Sigmoid colon (tissue), 3 donors: ENCODE results near the gene RPL4.
"Not testable (repeated sequence)": the region's sequence is repeated elsewhere in the genome, so short reads cannot be mapped to it uniquely, and the experiment has no call there.

Experiments used
- POLR2A ChIP-seq, 2 donors: fragments of 450-650 bp; IDR thresholded peaks; one replicate each; pipeline ENCODE4 v1.6.1; 2016; ENCODE audit warnings: antibody characterized with exemption in 2 of 2, mild to moderate bottlenecking in 2 of 2, moderate library complexity in 2 of 2
- TF ChIP-seq, protein P1 (sequence below), 4 experiments: fragments of 450-650 bp in 3 of 4; fragments of 200-600 bp in 1 of 4; IDR thresholded peaks; one replicate each; pipeline ENCODE4 v1.5.1; 2016 to 2019; ENCODE audit warnings: antibody characterized with exemption in 4 of 4, mild to moderate bottlenecking in 3 of 4, moderate library complexity in 2 of 4

GRCh38 chr15:66461294-66461693, 43.4 kb downstream of the RPL4 start:
- TF ChIP-seq, protein P1, sequence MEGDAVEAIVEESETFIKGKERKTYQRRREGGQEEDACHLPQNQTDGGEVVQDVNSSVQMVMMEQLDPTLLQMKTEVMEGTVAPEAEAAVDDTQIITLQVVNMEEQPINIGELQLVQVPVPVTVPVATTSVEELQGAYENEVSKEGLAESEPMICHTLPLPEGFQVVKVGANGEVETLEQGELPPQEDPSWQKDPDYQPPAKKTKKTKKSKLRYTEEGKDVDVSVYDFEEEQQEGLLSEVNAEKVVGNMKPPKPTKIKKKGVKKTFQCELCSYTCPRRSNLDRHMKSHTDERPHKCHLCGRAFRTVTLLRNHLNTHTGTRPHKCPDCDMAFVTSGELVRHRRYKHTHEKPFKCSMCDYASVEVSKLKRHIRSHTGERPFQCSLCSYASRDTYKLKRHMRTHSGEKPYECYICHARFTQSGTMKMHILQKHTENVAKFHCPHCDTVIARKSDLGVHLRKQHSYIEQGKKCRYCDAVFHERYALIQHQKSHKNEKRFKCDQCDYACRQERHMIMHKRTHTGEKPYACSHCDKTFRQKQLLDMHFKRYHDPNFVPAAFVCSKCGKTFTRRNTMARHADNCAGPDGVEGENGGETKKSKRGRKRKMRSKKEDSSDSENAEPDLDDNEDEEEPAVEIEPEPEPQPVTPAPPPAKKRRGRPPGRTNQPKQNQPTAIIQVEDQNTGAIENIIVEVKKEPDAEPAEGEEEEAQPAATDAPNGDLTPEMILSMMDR (IDR thresholded peaks at IDR 0.05) = not testable (repeated sequence)
- not testable (repeated sequence) for TF ChIP-seq POLR2A (IDR thresholded peaks at IDR 0.05)
